ENCODE results near the gene TRIOBP. TPM values are rescaled to one million over a fixed set of nuclear protein-coding genes. Genes with fewer than 3 reads are reported as not detected.

Gene TRIOBP
- total RNA-seq, 1 donor from 2014 or later: 75.1 TPM

DNA sequence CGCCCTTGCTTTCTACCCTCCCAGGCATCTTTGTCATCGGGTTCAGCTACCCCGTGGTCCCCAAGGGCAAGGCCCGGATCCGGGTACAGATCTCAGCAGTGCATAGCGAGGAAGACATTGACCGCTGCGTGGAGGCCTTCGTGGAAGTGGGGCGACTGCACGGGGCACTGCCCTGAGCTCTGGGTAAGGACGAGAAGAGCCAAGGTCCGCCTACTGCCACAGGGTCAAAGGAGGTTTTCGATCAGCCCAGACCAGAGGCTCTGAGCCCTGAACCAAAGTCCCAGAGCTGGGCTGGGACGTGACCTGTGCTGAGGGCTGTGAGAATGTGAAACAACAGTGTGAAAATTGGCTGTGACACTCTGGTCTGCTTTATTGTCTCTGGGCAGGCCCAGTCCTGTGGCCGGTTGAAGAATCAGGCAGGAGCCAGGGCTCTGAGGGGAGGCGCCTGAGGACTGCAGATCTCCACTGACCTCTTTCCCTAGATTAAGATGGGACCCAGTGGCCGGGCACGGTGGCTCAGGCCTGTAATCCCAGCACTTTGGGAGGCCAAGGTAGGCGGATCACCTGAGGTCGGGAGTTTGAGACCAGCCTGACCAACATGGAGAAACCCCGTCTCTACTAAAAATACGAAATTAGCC is 119.8 kb downstream of the TRIOBP start:
- H3K4me3 ChIP-seq (ENCODE audit: low read depth, low read length): no peak overlapping the region
- TF ChIP-seq CTCF (conservative IDR thresholded peaks at IDR 0.05; ENCODE audit: low read depth, low read length): no peak
- no peak for DNase-seq (ENCODE audit: low read depth)

DNA sequence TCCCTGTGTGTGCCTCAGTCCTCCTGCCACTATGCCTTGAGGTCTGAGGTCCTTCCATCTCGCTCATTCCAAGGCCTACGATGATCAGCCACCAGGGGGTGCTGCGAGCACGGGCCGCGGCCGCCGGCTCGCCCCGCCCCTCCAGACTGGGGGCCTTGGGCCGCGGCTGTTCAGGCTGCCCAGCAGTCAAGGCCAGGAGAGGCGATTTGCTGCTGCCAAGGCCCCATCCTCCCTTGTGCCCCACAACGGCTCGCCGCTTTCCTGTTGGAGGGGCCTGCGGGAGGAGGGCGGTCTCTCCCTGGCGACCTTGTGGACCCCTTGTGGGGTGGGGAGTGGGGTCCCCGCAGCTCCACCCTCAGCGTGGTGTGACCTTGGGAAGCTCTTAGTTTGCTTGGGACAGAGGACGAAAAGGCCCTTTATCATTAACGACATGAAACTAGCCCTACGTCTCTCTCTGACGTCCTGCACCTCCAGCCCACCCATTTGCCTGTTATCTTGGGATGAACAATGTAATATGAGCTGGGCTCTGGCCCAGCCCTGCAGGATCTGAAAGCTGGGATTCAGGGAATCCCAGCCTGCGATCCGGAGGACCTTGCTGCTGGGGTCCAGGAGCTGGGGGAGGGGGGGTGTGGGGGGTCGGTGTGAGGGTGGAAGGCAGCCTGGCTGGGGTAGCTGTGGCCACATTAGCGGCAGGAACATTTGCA is 121.0 kb downstream of the TRIOBP start:
- H3K4me3 ChIP-seq (ENCODE audit: low read depth, low read length): peak overlapping the region; percentile 31
- no peak for DNase-seq (ENCODE audit: low read depth)
- TF ChIP-seq CTCF (conservative IDR thresholded peaks at IDR 0.05; ENCODE audit: low read depth, low read length): peak; percentile 89

- peak overlapping the region; percentile 35 for H3K4me3 ChIP-seq (ENCODE audit: low read depth, low read length)
- DNase-seq (ENCODE audit: low read depth): no peak
Observed at GRCh38 chr22:37818409-37819104, 121.7 kb downstream of the TRIOBP start.

DNA sequence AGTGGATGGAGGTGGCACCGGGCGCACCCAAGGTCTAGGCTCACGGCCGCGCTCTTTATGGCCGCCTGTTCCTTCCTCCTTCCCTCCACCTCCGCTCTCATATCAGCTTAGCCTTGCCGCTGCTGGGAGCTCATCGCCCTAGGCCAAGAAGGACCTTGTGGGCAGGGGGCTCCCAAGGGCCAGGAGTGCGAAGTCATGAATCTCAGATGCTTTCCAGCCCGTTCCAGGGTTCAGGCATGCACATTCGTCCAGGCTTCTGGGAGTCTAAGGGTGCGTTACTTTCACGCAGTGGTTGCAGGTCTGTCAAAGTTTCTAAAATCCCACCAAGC is 122.2 kb downstream of the TRIOBP start:
- no peak for DNase-seq (ENCODE audit: low read depth)
- peak overlapping the region; percentile 35 for H3K4me3 ChIP-seq (ENCODE audit: low read depth, low read length)
- TF ChIP-seq CTCF (conservative IDR thresholded peaks at IDR 0.05; ENCODE audit: low read depth, low read length): no peak

More at GRCh38 chr22:37818409-37819104, 121.7 kb downstream of the TRIOBP start:
- TF ChIP-seq CTCF (conservative IDR thresholded peaks at IDR 0.05; ENCODE audit: low read depth, low read length): peak; percentile 38

- no peak for TF ChIP-seq CTCF (conservative IDR thresholded peaks at IDR 0.05; ENCODE audit: low read depth, low read length)
- DNase-seq (ENCODE audit: low read depth): no peak
- H3K4me3 ChIP-seq (ENCODE audit: low read depth, low read length): no peak overlapping the region
Observed at GRCh38 chr22:37820350-37820749, 123.5 kb downstream of the TRIOBP start.

GRCh38 chr22:37822079-37822833 is 125.4 kb downstream of the TRIOBP start:
- TF ChIP-seq CTCF (conservative IDR thresholded peaks at IDR 0.05; ENCODE audit: low read depth, low read length): no peak
- no peak overlapping the region for H3K4me3 ChIP-seq (ENCODE audit: low read depth, low read length)
- DNase-seq (ENCODE audit: low read depth): no peak

All from epithelial cell of proximal tubule (primary cell).